DND-41 (cell line): ENCODE results near the gene TP53I11.

ENCODE experiments used
- ATAC-seq: fragments of 200-7000 bp; cut with Tn5 transposase; 3 replicates; pipeline ENCODE4 v1.9.1; 2021; ENCODE audit warnings: low read depth; ENCODE audit not compliant: insufficient read depth
- DNase-seq: peaks from one replicate; pipeline ENCODE4 v3.0.0-alpha.2; 2020
- H2AFZ ChIP-seq: 2 replicates; pipeline ENCODE4 v1.6.0; 2012; ENCODE audit warnings: low read depth, low read length
- H3K27ac ChIP-seq: 2 replicates; pipeline ENCODE4 v1.5.1; 2012; ENCODE audit warnings: low read length, inconsistent platforms
- H3K27me3 ChIP-seq: fragments of 200-600 bp; sonication (generic); 2 replicates; pipeline ENCODE4 v1.6.0; 2012; ENCODE audit warnings: low read length, mild to moderate bottlenecking, inconsistent platforms; ENCODE audit not compliant: insufficient read depth, poor library complexity
- H3K36me3 ChIP-seq: 2 replicates; pipeline ENCODE4 v1.5.1; 2012; ENCODE audit warnings: low read length, inconsistent platforms; ENCODE audit not compliant: insufficient read depth
- H3K4me1 ChIP-seq: 2 replicates; pipeline ENCODE4 v1.5.1; 2012; ENCODE audit warnings: mild to moderate bottlenecking, low read length; ENCODE audit not compliant: insufficient read depth
- H3K4me2 ChIP-seq: 2 replicates; pipeline ENCODE4 v1.6.0; 2012; ENCODE audit warnings: mild to moderate bottlenecking, moderate library complexity, low read length, inconsistent platforms; ENCODE audit not compliant: insufficient read depth
- H3K4me3 ChIP-seq, 2 experiments: fragments of 200-600 bp in 1 of 2; shearing (Covaris generic) in 1 of 2; 2 replicates each; pipeline ENCODE4 v1.5.1; 2012 to 2016; ENCODE audit warnings: inconsistent platforms in 2 of 2, low read length in 2 of 2, mild to moderate bottlenecking in 2 of 2, low read depth in 1 of 2, moderate library complexity in 1 of 2
- H3K79me2 ChIP-seq: 2 replicates; pipeline ENCODE4 v1.6.0; 2012; ENCODE audit warnings: low read length, inconsistent platforms; ENCODE audit not compliant: insufficient read depth
- H3K9ac ChIP-seq: 2 replicates; pipeline ENCODE4 v1.6.0; 2012; ENCODE audit warnings: low read depth, mild to moderate bottlenecking, inconsistent platforms, low read length, moderate library complexity
- H3K9me3 ChIP-seq: 2 replicates; pipeline ENCODE4 v1.5.1; 2012; ENCODE audit warnings: low read length, moderate library complexity, mild to moderate bottlenecking, inconsistent platforms; ENCODE audit not compliant: insufficient read depth, severe bottlenecking
- H4K20me1 ChIP-seq: 2 replicates; pipeline ENCODE4 v1.6.0; 2012; ENCODE audit warnings: low read length; ENCODE audit not compliant: insufficient read depth
- CTCF ChIP-seq: IDR thresholded peaks from 2 replicates; pipeline ENCODE4 v1.5.1; 2012; ENCODE audit warnings: borderline replicate concordance, low read length, moderate library complexity, mild to moderate bottlenecking; ENCODE audit not compliant: poor library complexity, severe bottlenecking; ENCODE audit errors: extremely low read depth
- EZH2 ChIP-seq: IDR thresholded peaks from 3 replicates; pipeline ENCODE4 v1.6.1; 2012; ENCODE audit warnings: borderline replicate concordance, low read depth, mild to moderate bottlenecking, moderate library complexity, low read length, inconsistent platforms; ENCODE audit not compliant: severe bottlenecking

Gene TP53I11

GRCh38 chr11:44934110-44934509 lies 16.6 kb downstream of the TP53I11 start:
- Histone ChIP-seq H3K4me3 (no peak overlapping the region), H3K79me2 (no peaks in the 10 kb centered on the region), H3K9ac (no peak overlapping the region), H3K27me3 (peaks cover 16% of the 10 kb centered on the region), H4K20me1 (peaks cover 11% of the 10 kb centered on the region), H3K27ac (no peak overlapping the region), H3K9me3 (no peaks in the 10 kb centered on the region), H3K4me2 (no peak overlapping the region), H2AFZ (no peak overlapping the region), H3K36me3 (no peaks in the 10 kb centered on the region), H3K4me1 (no peaks in the 10 kb centered on the region)
- TF ChIP-seq CTCF: no peak
- TF ChIP-seq EZH2: no peak
- DNase-seq (no peak), ATAC-seq (no peak)

GRCh38 chr11:44931466-44931865 lies 19.2 kb downstream of the TP53I11 start:
- Histone ChIP-seq H3K36me3 (no peaks in the 10 kb centered on the region), H3K9ac (no peak overlapping the region), H3K4me1 (no peaks in the 10 kb centered on the region), H3K4me2 (no peak overlapping the region), H3K27me3 (peaks cover 20% of the 10 kb centered on the region), H3K9me3 (no peaks in the 10 kb centered on the region), H3K79me2 (no peaks in the 10 kb centered on the region), H4K20me1 (peaks cover 6% of the 10 kb centered on the region; the same call in 1 of the 2 replicates), H3K27ac (no peak overlapping the region), H2AFZ (no peak overlapping the region), H3K4me3 (no peak overlapping the region)
- DNase-seq: no peak
- no peak for ATAC-seq
- no peak for TF ChIP-seq CTCF

DNA sequence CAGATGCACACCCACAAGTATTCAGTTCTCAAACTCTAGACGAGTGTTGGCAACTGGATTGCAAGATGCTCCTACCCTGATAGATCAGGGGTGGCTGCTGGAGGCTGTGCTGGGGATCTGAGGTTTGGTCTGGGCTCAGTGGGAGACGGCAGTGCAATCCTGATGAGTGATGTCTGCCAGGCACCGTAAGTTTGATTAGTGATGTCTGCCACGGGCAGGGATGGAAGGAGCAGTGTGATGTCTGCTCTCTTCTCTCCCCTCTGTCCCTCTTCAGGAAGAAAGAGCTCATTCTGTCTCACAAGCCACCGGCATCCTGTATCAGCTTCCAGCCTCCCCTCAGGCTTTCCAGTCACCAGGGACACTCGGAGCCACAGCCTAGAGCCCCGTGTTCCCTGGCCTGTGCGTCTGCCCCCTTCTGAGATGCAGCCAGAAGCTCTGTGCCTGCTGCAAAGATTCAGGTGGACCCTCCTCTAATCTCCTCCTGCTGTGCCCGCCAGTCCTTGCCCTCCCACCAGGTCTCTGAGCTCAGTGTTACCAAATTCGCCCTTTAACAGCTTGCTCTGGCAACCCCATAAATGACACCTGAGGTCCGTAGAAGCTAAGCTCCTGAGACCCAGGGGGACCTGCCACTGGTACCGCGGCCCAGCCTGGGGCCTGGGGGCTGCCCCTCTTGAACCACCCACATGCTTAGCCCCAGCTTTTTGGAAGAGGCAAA lies 19.9 kb downstream of the TP53I11 start:
- no peaks in the 10 kb centered on the region for H3K79me2 ChIP-seq
- peaks cover 20% of the 10 kb centered on the region for H3K27me3 ChIP-seq
- TF ChIP-seq CTCF: no peak
- TF ChIP-seq EZH2: no peak
- H3K4me1 ChIP-seq: no peaks in the 10 kb centered on the region
- no peak for ATAC-seq
- H3K4me3 ChIP-seq: no peak overlapping the region
- no peaks in the 10 kb centered on the region for H3K36me3 ChIP-seq
- no peak overlapping the region for H3K4me2 ChIP-seq
- H4K20me1 ChIP-seq: peaks cover 6% of the 10 kb centered on the region; the same call in 1 of the 2 replicates
- no peak overlapping the region for H2AFZ ChIP-seq
- DNase-seq: no peak
- no peak overlapping the region for H3K9ac ChIP-seq
- H3K9me3 ChIP-seq: no peaks in the 10 kb centered on the region
- H3K27ac ChIP-seq: no peak overlapping the region

DNA sequence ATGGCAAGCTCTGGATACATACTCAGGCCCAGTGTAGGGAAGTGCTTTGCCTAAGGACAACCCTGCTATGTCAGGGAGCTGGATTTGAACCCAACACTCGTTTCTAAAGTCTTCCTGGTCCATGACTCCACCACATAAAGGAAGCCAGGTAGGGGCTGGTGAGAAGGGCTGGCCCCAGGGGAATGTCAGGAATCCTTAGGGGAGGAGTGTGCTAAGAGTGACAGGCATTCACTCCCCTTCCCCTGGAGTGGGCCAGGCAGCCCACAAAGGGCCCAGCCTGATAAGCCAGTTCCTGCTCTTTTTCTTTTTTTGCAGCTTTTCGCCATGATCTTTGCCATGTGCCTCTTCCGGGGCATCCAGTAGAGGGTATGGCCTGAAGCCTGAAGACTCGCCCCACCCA lies 21.9 kb downstream of the TP53I11 start:
- Histone ChIP-seq H4K20me1 (0 out of 2 replicates have a peak, but pooled peaks cover 6% of the 10 kb centered on the region), H3K36me3 (no peaks in the 10 kb centered on the region), H3K9ac (no peak overlapping the region), H3K27ac (no peak overlapping the region), H3K27me3 (peaks cover 20% of the 10 kb centered on the region), H3K79me2 (no peaks in the 10 kb centered on the region), H3K4me1 (no peaks in the 10 kb centered on the region), H3K9me3 (no peaks in the 10 kb centered on the region), H3K4me2 (no peak overlapping the region), H3K4me3 (no peak overlapping the region), H2AFZ (no peak overlapping the region)
- DNase-seq (no peak), ATAC-seq (no peak)
- TF ChIP-seq CTCF (no peak), EZH2 (no peak)
